ENCODE data around the gene NEURL1B.

NEURL1B gene

GRCh38 chr5:172730222-172730621, 89.2 kb downstream of the NEURL1B start:
- H3K36me3 ChIP-seq (ENCODE audit: control insufficient read depth in 2 of 2, insufficient read depth in 1 of 2, low read length in 2 of 2): no peaks in the 10 kb centered on the region
- peak; percentile 74; the same call in 1 of the 2 replicates for TF ChIP-seq ZNF16 (tag by site-specific recombination; IDR thresholded peaks at IDR 0.05; ENCODE audit: low read depth)
- no peak for TF ChIP-seq ZNF350 (tag by site-specific recombination; IDR thresholded peaks at IDR 0.05)
- TF ChIP-seq OSR2 (tag by site-specific recombination; IDR thresholded peaks at IDR 0.05): no peak
- TF ChIP-seq ZBTB7A (tag by site-specific recombination; IDR thresholded peaks at IDR 0.05; ENCODE audit: low read depth): no peak
- H3K4me1 ChIP-seq (ENCODE audit: control insufficient read depth, insufficient read depth, low read length): no peaks in the 10 kb centered on the region
- ChIA-PET CTCF (interaction anchor here (1.2 to 1.4 kb wide), 2 partner anchors 16 to 279 kb away, joined by 3 to 4 read pairs; no protein-coding TSS in a partner anchor), POLR2A (interaction anchor here (0.8 kb wide), 1 partner anchor 41 kb away, joined by 3 read pairs; the partner anchor contains the start of gene DUSP1)
- H3K27ac ChIP-seq (ENCODE audit: extremely low read depth, low read depth, low read length): no peak overlapping the region
- H3K4me3 ChIP-seq (ENCODE audit: low read depth, low read length): no peak overlapping the region
- H3K9me3 ChIP-seq (ENCODE audit: control insufficient read depth, insufficient read depth, low read depth, low read length): no peaks in the 10 kb centered on the region

GRCh38 chr5:172730981-172731679, 90.1 kb downstream of the NEURL1B start:
- TF ChIP-seq ZNF626 (tag by site-specific recombination; IDR thresholded peaks at IDR 0.05) (no peak), ZXDB (tag by site-specific recombination; IDR thresholded peaks at IDR 0.05) (no peak), ZNF558 (tag by site-specific recombination; IDR thresholded peaks at IDR 0.05) (no peak), ZNF747 (tag by site-specific recombination; IDR thresholded peaks at IDR 0.05) (no peak), ZNF792 (tag by site-specific recombination; IDR thresholded peaks at IDR 0.05) (no peak), ZNF791 (tag by site-specific recombination; IDR thresholded peaks at IDR 0.05) (no peak), ZNF76 (tag by site-specific recombination; IDR thresholded peaks at IDR 0.05; ENCODE audit: borderline replicate concordance, low read depth) (no peak), ZBTB8A (tag by site-specific recombination; IDR thresholded peaks at IDR 0.05) (no peak), ZNF449 (tag by site-specific recombination; IDR thresholded peaks at IDR 0.05) (0 out of 2 replicates have a peak, but pooled peaks have one; percentile 54), ZNF274 (IDR thresholded peaks at IDR 0.05; ENCODE audit: low read length) (no peak), ZNF274 (tag by site-specific recombination; IDR thresholded peaks at IDR 0.05; ENCODE audit: borderline replicate concordance) (no peak), SCRT2 (tag by site-specific recombination; IDR thresholded peaks at IDR 0.05) (peak; percentile 66), GFI1B (tag by site-specific recombination; IDR thresholded peaks at IDR 0.05) (no peak), GLIS1 (tag by site-specific recombination; IDR thresholded peaks at IDR 0.05) (peak; percentile 16; the same call in 1 of the 2 replicates), ZNF404 (tag by site-specific recombination; IDR thresholded peaks at IDR 0.05) (no peak), YY1 (tag by site-specific recombination; IDR thresholded peaks at IDR 0.05) (no peak), ZNF350 (tag by site-specific recombination; IDR thresholded peaks at IDR 0.05) (no peak), ZNF501 (tag by site-specific recombination; IDR thresholded peaks at IDR 0.05) (no peak), ZNF423 (tag by site-specific recombination; IDR thresholded peaks at IDR 0.05) (no peak), ZNF560 (tag by site-specific recombination; IDR thresholded peaks at IDR 0.05; ENCODE audit: borderline replicate concordance) (no peak)
- ChIA-PET POLR2A (interaction anchor here (2.8 kb wide), 1 partner anchor 40 kb away, joined by 16 read pairs; the partner anchor contains the start of gene DUSP1), CTCF (interaction anchor here (1.4 kb wide), 1 partner anchor 17 kb away, joined by 3 read pairs; no protein-coding TSS in a partner anchor)
- Histone ChIP-seq H3K27ac (ENCODE audit: extremely low read depth, low read depth, low read length) (no peak overlapping the region), H3K4me3 (ENCODE audit: low read depth, low read length) (no peak overlapping the region), H3K9me3 (ENCODE audit: control insufficient read depth, insufficient read depth, low read depth, low read length) (no peaks in the 10 kb centered on the region), H3K4me1 (ENCODE audit: control insufficient read depth, insufficient read depth, low read length) (no peaks in the 10 kb centered on the region), H3K36me3 (ENCODE audit: control insufficient read depth in 2 of 2, insufficient read depth in 1 of 2, low read length in 2 of 2) (no peaks in the 10 kb centered on the region)
